ENCODE data around the gene TAS2R9.

Gene TAS2R9, protein sequence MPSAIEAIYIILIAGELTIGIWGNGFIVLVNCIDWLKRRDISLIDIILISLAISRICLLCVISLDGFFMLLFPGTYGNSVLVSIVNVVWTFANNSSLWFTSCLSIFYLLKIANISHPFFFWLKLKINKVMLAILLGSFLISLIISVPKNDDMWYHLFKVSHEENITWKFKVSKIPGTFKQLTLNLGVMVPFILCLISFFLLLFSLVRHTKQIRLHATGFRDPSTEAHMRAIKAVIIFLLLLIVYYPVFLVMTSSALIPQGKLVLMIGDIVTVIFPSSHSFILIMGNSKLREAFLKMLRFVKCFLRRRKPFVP

DNA sequence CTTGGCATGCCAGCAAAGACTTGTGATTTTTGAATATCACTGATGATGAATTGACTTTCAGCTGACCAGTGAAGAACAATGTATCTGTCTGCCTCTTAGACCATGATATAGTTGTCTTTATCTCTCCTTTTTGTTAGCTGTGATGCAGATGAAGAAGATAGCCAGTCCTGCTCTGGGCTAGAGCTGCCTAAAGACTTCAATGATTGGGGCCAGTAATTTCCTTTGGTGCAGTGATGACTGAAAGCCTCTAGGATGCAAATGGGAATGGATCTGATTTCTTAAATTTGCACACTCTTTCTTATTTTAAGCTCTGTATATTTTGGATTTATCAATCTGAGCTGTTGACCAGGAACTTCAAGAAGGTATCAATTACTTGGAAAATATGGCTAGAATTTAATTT, at the start of gene TAS2R9:
Gene TAS2R9 (minus strand): TSS at position 101 of the 400 bp plus-strand sequence. CDS start 93 bp downstream, at position 8.
- no peak within 1 kb of the TSS for H3K4me3 ChIP-seq (ENCODE audit: low read length)
- H3K27me3 ChIP-seq (ENCODE audit: control insufficient read depth, insufficient read depth, low read length), result no peaks in the 10 kb centered on the region
- H3K4me1 ChIP-seq (ENCODE audit: control insufficient read depth, insufficient read depth, low read length), result no peaks in the 10 kb centered on the region
- H3K36me3 ChIP-seq (ENCODE audit: control insufficient read depth, insufficient read depth, low read length), result no peaks in the 10 kb centered on the region
- no peak within 1 kb of the TSS for H3K9ac ChIP-seq (ENCODE audit: low read length)
- H3K27ac ChIP-seq (ENCODE audit: low read depth, low read length), result no peak within 1 kb of the TSS

DNA sequence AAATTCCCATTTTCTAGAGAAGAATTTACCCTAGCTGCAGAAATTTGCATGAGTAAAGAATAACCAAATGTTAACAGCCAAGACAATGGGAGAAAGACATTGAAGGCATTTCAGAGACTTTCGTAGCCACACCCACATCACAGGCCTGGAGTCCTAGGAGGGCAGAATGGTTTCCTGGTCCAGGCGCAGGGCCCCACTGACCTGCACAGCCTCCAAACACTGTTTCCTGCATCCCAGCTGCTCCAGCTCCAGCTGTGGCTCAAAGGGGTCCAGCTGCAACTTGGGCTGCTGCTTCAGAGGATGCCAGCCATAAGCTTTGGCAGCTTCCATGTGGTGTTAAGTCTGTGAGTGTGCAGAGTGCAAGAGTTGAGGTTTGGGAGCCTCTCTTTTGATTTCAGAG, 45.8 kb upstream of the TAS2R9 start:
- Histone ChIP-seq H3K27me3 (ENCODE audit: control insufficient read depth, insufficient read depth, low read length) (no peaks in the 10 kb centered on the region), H3K4me3 (ENCODE audit: low read length) (no peak overlapping the region), H3K4me1 (ENCODE audit: control insufficient read depth, insufficient read depth, low read length) (no peaks in the 10 kb centered on the region)

DNA sequence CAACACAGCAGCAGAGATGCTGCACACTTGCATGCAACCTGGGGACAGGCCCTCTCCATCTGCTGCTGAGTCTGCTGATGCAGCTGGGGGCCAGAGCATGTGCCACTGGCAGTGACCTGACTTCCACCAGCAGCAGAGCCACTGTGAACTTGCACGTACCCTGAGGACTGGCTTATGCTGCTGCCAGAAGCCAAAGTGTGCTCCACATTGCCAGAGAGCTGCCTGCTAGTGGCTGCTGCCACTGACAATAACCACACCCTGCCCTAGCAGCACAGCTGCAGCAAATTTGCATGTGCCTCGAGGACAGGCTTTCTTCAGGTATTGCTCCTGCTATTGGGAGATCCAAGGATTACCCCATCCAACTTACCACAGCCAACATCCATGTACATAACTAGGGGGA, 43.8 kb upstream of the TAS2R9 start:
- H3K27me3 ChIP-seq (ENCODE audit: control insufficient read depth, insufficient read depth, low read length), result no peaks in the 10 kb centered on the region
- no peak overlapping the region for H3K4me3 ChIP-seq (ENCODE audit: low read length)
- no peak overlapping the region for H3K9ac ChIP-seq (ENCODE audit: low read length)
- H3K4me1 ChIP-seq (ENCODE audit: control insufficient read depth, insufficient read depth, low read length), result no peaks in the 10 kb centered on the region
- peaks cover 5% of the 10 kb centered on the region for H3K36me3 ChIP-seq (ENCODE audit: control insufficient read depth, insufficient read depth, low read length)
- H3K27ac ChIP-seq (ENCODE audit: low read depth, low read length), result no peak overlapping the region

More for the DNA sequence above, 45.8 kb upstream of the TAS2R9 start:
- no peak overlapping the region for H3K27ac ChIP-seq (ENCODE audit: low read depth, low read length)
- H3K9ac ChIP-seq (ENCODE audit: low read length), result no peak overlapping the region
- H3K36me3 ChIP-seq (ENCODE audit: control insufficient read depth, insufficient read depth, low read length), result peaks cover 5% of the 10 kb centered on the region

DNA sequence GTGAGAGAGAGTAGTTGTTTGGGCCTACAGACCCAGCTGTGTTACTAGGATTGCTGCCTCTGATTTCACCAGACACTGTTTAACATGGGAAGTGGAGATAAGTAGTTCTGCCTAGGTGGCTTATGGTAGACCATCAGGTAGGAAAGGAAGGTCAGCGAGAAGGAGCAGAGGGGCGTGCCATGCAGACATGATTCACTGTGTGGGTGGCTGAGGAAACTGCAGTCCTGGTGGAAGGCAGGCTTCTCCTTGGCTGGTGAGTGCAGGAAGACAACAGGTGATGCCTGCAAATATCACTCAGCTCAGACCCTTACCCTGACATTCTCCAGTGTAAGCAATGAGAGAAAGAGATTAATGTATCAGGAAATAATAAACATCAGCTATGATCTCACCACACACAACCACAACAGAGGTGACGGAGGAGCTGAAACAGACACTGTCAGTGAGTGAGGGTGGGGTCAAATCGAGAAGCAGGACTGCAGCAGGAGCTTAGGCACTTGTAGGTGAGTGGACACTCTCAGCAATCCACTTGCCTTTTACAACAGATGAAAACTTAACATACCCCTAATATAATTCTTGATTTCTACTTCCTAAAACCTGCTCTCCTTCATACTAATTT, 41.4 kb upstream of the TAS2R9 start:
- Histone ChIP-seq H3K27ac (ENCODE audit: low read depth, low read length) (no peak overlapping the region), H3K9ac (ENCODE audit: low read length) (no peak overlapping the region), H3K36me3 (ENCODE audit: control insufficient read depth, insufficient read depth, low read length) (no peaks in the 10 kb centered on the region), H3K4me3 (ENCODE audit: low read length) (no peak overlapping the region), H3K27me3 (ENCODE audit: control insufficient read depth, insufficient read depth, low read length) (no peaks in the 10 kb centered on the region), H3K4me1 (ENCODE audit: control insufficient read depth, insufficient read depth, low read length) (no peaks in the 10 kb centered on the region)

DNA sequence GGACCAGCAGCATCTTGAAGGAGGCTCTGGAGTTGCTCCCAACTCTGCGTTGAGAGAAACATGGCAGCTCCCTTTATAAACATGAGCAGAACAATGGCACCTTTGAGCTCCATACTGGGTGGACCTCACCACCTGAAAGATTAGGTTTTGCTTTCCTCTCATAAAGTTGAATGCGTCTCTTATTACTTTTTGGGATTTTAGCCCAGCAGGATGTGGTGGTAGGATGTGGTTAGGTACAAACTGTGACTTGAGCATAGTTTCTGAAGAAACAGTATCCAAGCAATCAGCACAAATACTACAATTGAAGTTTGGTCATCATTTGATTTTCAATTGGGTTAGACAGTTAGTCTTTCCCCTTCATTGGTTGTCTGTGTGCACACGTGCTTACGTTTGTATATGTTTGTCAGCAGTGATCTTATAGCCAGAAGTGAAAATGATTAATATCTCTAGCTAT, 39.5 kb upstream of the TAS2R9 start, which contains the start of gene PRR4:
Gene PRR4 (minus strand): TSS at position 51 of the 454 bp plus-strand sequence. CDS start 38 bp downstream, at position 13.
- no peak within 1 kb of the TSS for H3K9ac ChIP-seq (ENCODE audit: low read length)
- H3K27ac ChIP-seq (ENCODE audit: low read depth, low read length), result no peak within 1 kb of the TSS
- H3K4me3 ChIP-seq (ENCODE audit: low read length), result no peak within 1 kb of the TSS
- H3K4me1 ChIP-seq (ENCODE audit: control insufficient read depth, insufficient read depth, low read length), result no peaks in the 10 kb centered on the region
- H3K36me3 ChIP-seq (ENCODE audit: control insufficient read depth, insufficient read depth, low read length), result no peaks in the 10 kb centered on the region
- H3K27me3 ChIP-seq (ENCODE audit: control insufficient read depth, insufficient read depth, low read length), result no peaks in the 10 kb centered on the region

DNA sequence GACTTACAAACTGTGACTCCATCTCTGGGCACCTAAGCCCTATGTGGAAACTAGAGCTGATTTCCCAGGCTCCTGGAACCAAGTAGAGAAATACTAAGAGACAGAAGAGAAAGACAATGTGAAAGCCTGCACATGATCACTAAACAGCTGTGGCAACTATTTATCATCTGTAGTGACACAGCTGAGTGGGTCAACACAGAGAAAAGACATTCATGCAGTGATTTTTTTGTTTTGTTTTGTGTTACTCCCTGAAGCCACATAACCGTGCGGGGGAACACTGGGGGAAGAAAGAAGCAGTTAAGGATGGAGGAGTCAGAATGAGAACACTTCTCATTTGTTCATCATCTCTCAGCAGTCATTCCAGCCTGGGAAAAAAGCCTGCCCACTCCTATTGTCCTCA, 37.8 kb upstream of the TAS2R9 start:
- no peaks in the 10 kb centered on the region for H3K4me1 ChIP-seq (ENCODE audit: control insufficient read depth, insufficient read depth, low read length)
- H3K9ac ChIP-seq (ENCODE audit: low read length), result no peak overlapping the region
- no peak overlapping the region for H3K27ac ChIP-seq (ENCODE audit: low read depth, low read length)

DNA sequence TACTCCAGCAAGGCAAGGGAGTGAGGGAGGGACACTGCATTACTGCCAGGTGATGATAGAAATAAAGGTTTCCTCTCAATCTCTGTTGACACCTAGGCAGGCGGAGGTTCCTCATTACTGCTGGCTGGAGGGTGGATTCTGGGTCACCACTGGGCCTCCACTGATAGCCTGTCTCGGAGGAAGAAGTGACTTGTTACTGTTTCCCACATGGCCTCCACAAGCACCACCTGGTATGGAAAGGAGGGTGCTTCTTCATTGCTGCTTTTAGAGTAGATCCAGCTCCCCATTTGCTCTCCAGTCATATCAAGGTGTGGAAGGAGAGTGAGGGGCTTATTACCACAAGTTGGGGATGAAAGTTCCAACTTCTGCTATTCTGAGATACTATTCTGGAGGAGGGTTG, 32.9 kb upstream of the TAS2R9 start:
- Histone ChIP-seq H3K4me3 (ENCODE audit: low read length) (no peak overlapping the region), H3K9ac (ENCODE audit: low read length) (no peak overlapping the region), H3K27me3 (ENCODE audit: control insufficient read depth, insufficient read depth, low read length) (no peaks in the 10 kb centered on the region), H3K4me1 (ENCODE audit: control insufficient read depth, insufficient read depth, low read length) (no peaks in the 10 kb centered on the region), H3K36me3 (ENCODE audit: control insufficient read depth, insufficient read depth, low read length) (no peaks in the 10 kb centered on the region), H3K27ac (ENCODE audit: low read depth, low read length) (no peak overlapping the region)

More for the DNA sequence above, 37.8 kb upstream of the TAS2R9 start:
- no peaks in the 10 kb centered on the region for H3K36me3 ChIP-seq (ENCODE audit: control insufficient read depth, insufficient read depth, low read length)
- H3K4me3 ChIP-seq (ENCODE audit: low read length), result no peak overlapping the region
- H3K27me3 ChIP-seq (ENCODE audit: control insufficient read depth, insufficient read depth, low read length), result no peaks in the 10 kb centered on the region

DNA sequence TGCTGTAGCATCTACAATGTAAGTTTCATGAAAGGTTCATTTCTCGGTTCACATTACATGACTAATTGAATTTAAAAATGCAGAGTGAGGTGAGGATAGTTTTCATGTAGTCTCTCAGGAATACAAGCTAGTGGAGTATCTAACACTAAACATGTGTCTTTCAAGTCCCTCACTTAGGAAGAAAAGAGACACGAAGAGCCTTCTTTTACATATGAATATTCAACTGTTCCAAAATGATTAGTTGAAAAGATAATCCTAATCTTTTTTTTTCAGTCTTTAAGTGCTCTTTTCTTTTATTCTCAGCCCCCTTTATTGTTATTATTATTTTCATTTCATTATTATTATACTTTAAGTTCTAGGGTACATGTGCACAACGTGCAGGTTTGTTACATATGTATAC, 28.5 kb upstream of the TAS2R9 start:
- no peak overlapping the region for H3K27ac ChIP-seq (ENCODE audit: low read depth, low read length)
- no peaks in the 10 kb centered on the region for H3K4me1 ChIP-seq (ENCODE audit: control insufficient read depth, insufficient read depth, low read length)
- no peak overlapping the region for H3K4me3 ChIP-seq (ENCODE audit: low read length)
- H3K9ac ChIP-seq (ENCODE audit: low read length), result no peak overlapping the region
- no peaks in the 10 kb centered on the region for H3K36me3 ChIP-seq (ENCODE audit: control insufficient read depth, insufficient read depth, low read length)
- H3K27me3 ChIP-seq (ENCODE audit: control insufficient read depth, insufficient read depth, low read length), result no peaks in the 10 kb centered on the region

DNA sequence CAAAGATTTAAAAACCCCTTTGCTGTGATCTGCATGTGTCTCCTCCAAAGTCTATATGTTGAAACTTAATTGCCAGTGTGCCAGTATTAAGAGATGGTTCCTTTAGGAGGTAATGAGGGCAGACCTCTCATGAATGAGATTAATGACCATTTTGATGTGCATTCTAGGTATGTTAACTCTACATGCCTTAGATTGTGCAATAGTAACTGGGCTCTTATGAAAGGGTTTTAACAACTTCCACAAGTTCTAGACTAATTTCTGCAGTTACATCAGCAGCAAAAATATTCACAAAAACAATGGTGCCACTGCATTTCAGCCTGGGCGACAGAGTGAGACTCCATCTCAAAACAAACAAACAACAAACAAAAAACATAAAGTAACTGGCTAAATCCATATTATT, 20.0 kb upstream of the TAS2R9 start:
- no peak overlapping the region for H3K4me3 ChIP-seq (ENCODE audit: low read length)
- H3K4me1 ChIP-seq (ENCODE audit: control insufficient read depth, insufficient read depth, low read length), result no peaks in the 10 kb centered on the region
- no peak overlapping the region for H3K27ac ChIP-seq (ENCODE audit: low read depth, low read length)
- H3K36me3 ChIP-seq (ENCODE audit: control insufficient read depth, insufficient read depth, low read length), result no peaks in the 10 kb centered on the region
- H3K9ac ChIP-seq (ENCODE audit: low read length), result no peak overlapping the region
- no peaks in the 10 kb centered on the region for H3K27me3 ChIP-seq (ENCODE audit: control insufficient read depth, insufficient read depth, low read length)

DNA sequence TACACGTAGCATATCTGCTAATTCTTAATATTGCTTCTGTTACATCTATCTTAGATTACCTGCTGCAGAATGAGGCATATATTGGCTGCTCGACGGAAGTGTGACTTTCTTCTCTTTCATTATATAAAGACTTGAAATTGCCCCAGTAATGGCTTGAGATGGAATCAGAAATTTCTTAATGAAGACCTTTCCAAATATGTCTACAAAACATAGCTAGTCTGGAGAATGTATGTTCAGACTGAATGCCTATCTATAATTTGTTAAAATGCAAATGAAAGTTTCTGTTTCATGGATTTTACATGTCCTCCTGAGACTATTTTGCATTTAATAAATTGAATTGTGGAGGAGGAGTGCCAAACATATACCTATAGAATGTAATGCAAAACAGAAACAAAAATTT, 16.3 kb upstream of the TAS2R9 start, which contains the start of gene TAS2R10:
Gene TAS2R10 (minus strand): TSS at position 101 of the 400 bp plus-strand sequence. CDS start 89 bp downstream, at position 12.
- H3K4me1 ChIP-seq (ENCODE audit: control insufficient read depth, insufficient read depth, low read length), result no peaks in the 10 kb centered on the region
- no peak within 1 kb of the TSS for H3K27ac ChIP-seq (ENCODE audit: low read depth, low read length)
- H3K36me3 ChIP-seq (ENCODE audit: control insufficient read depth, insufficient read depth, low read length), result no peaks in the 10 kb centered on the region
- H3K9ac ChIP-seq (ENCODE audit: low read length), result no peak within 1 kb of the TSS
- no peaks in the 10 kb centered on the region for H3K27me3 ChIP-seq (ENCODE audit: control insufficient read depth, insufficient read depth, low read length)
- H3K4me3 ChIP-seq (ENCODE audit: low read length), result no peak within 1 kb of the TSS

DNA sequence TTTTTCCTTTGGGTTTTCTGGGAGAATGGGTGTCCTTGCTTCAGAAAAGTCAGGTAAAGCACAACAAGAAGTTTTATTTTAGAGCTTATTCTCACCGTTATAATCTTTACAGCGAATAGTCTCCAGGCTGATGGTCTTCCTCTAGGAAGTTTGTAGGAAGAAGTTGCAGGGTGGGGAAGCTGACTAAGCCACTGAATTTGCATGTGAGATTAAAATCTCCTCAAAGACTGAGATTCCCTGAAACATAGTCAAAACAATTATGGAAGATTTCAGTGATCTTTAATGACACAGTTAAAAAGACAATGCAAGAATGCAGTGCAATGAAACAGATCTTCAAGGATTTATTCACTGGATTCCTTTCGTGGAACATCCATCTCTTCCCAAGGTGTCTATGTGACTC, 15.0 kb upstream of the TAS2R9 start:
- Histone ChIP-seq H3K27ac (ENCODE audit: low read depth, low read length) (no peak overlapping the region), H3K36me3 (ENCODE audit: control insufficient read depth, insufficient read depth, low read length) (no peaks in the 10 kb centered on the region), H3K4me1 (ENCODE audit: control insufficient read depth, insufficient read depth, low read length) (no peaks in the 10 kb centered on the region), H3K4me3 (ENCODE audit: low read length) (no peak overlapping the region), H3K9ac (ENCODE audit: low read length) (no peak overlapping the region), H3K27me3 (ENCODE audit: control insufficient read depth, insufficient read depth, low read length) (no peaks in the 10 kb centered on the region)

DNA sequence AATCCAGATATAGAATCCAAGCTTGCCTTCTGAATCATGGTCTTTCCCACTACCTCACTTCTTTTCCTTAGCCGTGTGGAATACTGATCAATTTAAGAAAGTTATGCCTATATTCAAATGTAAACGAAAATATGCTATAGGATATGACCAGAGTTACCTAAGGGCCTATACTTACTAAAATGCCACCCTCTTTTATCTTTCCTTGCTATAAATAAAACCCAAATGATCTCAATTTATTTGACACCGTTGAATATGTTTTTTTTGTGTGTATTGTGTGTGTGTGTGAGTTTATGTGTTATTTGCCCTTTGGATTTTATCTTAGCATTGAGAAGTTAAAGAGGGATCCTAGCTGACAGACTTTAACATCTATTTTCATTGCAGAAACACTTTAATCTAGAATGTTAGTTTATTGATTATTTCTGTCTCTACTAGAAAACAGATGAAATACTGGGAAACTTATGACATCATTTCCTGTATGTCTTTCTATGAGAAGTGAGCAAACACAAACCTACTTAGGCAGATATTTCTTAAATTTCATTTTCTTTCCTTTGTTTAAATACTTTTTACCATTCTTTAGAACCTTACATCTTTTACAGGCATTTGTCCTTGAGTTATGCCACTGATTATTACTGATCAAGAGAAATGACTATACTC, 2.0 kb upstream of the TAS2R9 start:
- Histone ChIP-seq H3K27me3 (ENCODE audit: control insufficient read depth, insufficient read depth, low read length) (no peaks in the 10 kb centered on the region), H3K27ac (ENCODE audit: low read depth, low read length) (no peak overlapping the region), H3K36me3 (ENCODE audit: control insufficient read depth, insufficient read depth, low read length) (no peaks in the 10 kb centered on the region)

More for the DNA sequence above, 2.0 kb upstream of the TAS2R9 start:
- H3K4me3 ChIP-seq (ENCODE audit: low read length), result no peak overlapping the region
- no peak overlapping the region for H3K9ac ChIP-seq (ENCODE audit: low read length)
- no peaks in the 10 kb centered on the region for H3K4me1 ChIP-seq (ENCODE audit: control insufficient read depth, insufficient read depth, low read length)

All from rectal smooth muscle tissue (tissue), 1 donor.